Astrocyte of the spinal cord (primary cell): ENCODE measurements around the gene TSPAN15.

Source experiments
- DNase-seq: peaks from one replicate; pipeline ENCODE4 v3.0.0; 2011; ENCODE audit warnings: low read depth, low spot score
- H3K4me3 ChIP-seq: 2 replicates; pipeline ENCODE4 v1.5.1; 2011; ENCODE audit warnings: low read depth, mild to moderate bottlenecking, low read length, moderate library complexity
- CTCF ChIP-seq: IDR thresholded peaks from 2 replicates; pipeline ENCODE4 v1.5.1; 2012; ENCODE audit warnings: low read depth, mild to moderate bottlenecking, low read length, inconsistent platforms
- in situ Hi-C: cut with HindIII; loops from 2 replicates; pipeline ENCODE4 v1.10.0; 2017; ENCODE audit warnings: low sequenced_read_pairs

Gene TSPAN15

GRCh38 chr10:69421611-69422308 lies 29.5 kb upstream of the TSPAN15 start:
- no peak for TF ChIP-seq CTCF
- in situ Hi-C loops = no loop called here
- no peak overlapping the region for H3K4me3 ChIP-seq
- DNase-seq = no peak

- TF ChIP-seq CTCF = no peak
- in situ Hi-C loops = no loop called here
- H3K4me3 ChIP-seq = no peak overlapping the region
- no peak for DNase-seq
These were observed 28.6 kb upstream of the TSPAN15 start for GRCh38 chr10:69422676-69423075.

- in situ Hi-C loops = no loop called here
- no peak overlapping the region for H3K4me3 ChIP-seq
- TF ChIP-seq CTCF = no peak
- DNase-seq = no peak
These were observed 26.2 kb upstream of the TSPAN15 start for GRCh38 chr10:69425041-69425440.

GRCh38 chr10:69425511-69426298 lies 25.6 kb upstream of the TSPAN15 start:
- DNase-seq = no peak
- TF ChIP-seq CTCF = no peak
- in situ Hi-C loops = no loop called here
- H3K4me3 ChIP-seq = no peak overlapping the region

GRCh38 chr10:69426376-69426727 lies 24.9 kb upstream of the TSPAN15 start:
- TF ChIP-seq CTCF = no peak
- in situ Hi-C loops = no loop called here
- no peak for DNase-seq
- no peak overlapping the region for H3K4me3 ChIP-seq

- TF ChIP-seq CTCF = no peak
- in situ Hi-C loops = no loop called here
- DNase-seq = no peak
- H3K4me3 ChIP-seq = no peak overlapping the region
These were observed 23.1 kb upstream of the TSPAN15 start for GRCh38 chr10:69428165-69428564.
